ENCODE measurements around the gene CACTIN. TPM values are rescaled to one million over a fixed set of nuclear protein-coding genes. Genes with fewer than 3 reads are reported as not detected.

Gene CACTIN
- total and polyA plus RNA-seq, 4 donors, result 16.7 to 23.4 (median 18.7) TPM

GRCh38 chr19:3590991-3591659 is 35.5 kb downstream of the CACTIN start:
- 93 to 97% methylated on average over 8 of the region's 8 CpGs for WGBS, 2 donors
- TF ChIP-seq CTCF (IDR thresholded peaks at IDR 0.05; ENCODE audit: control extremely low read depth, extremely low read depth), result no peak
- no peaks in the 10 kb centered on the region for H3K4me1 ChIP-seq (ENCODE audit: control insufficient read depth in 5 of 5, insufficient read depth in 5 of 5, low read length in 5 of 5)
- peaks cover 0 to 5% (median 0%) of the 10 kb centered on the region in 4 donors for H3K36me3 ChIP-seq (ENCODE audit: control insufficient read depth in 4 of 4, insufficient read depth in 4 of 4, low read length in 4 of 4)
- no peak overlapping the region for H3K27ac ChIP-seq (ENCODE audit: low read depth in 1 of 2, low read length in 1 of 2)
- ATAC-seq (ENCODE audit: insufficient read depth, low FRiP score) (no peak), DNase-seq (no peak)
- H3K9me3 ChIP-seq (ENCODE audit: control insufficient read depth in 4 of 4, insufficient read depth in 3 of 4, low read length in 3 of 4), result no peaks in the 10 kb centered on the region
- H3K4me3 ChIP-seq, result no peak overlapping the region
- no peak overlapping the region for H3K9ac ChIP-seq (ENCODE audit: insufficient read depth in 1 of 2, low read length in 2 of 2)
- peaks cover 0 to 8% (median 2%) of the 10 kb centered on the region in 3 donors for H3K27me3 ChIP-seq (ENCODE audit: control insufficient read depth in 3 of 3, insufficient read depth in 3 of 3, low read length in 2 of 3)

GRCh38 chr19:3589949-3590348 is 36.6 kb downstream of the CACTIN start:
- no peak for ATAC-seq (ENCODE audit: insufficient read depth, low FRiP score)

GRCh38 chr19:3589439-3589838 is 37.2 kb downstream of the CACTIN start:
- ATAC-seq (ENCODE audit: insufficient read depth, low FRiP score), result no peak

More at GRCh38 chr19:3589949-3590348, 36.6 kb downstream of the CACTIN start:
- WGBS, 2 donors, result 96 to 98% methylated on average over 22 of the region's 22 CpGs
- Histone ChIP-seq H3K9ac (ENCODE audit: insufficient read depth in 1 of 2, low read length in 2 of 2) (no peak overlapping the region), H3K27ac (ENCODE audit: low read depth in 1 of 2, low read length in 1 of 2) (no peak overlapping the region), H3K4me3 (no peak overlapping the region), H3K4me1 (ENCODE audit: control insufficient read depth in 5 of 5, insufficient read depth in 5 of 5, low read length in 5 of 5) (no peaks in the 10 kb centered on the region), H3K36me3 (ENCODE audit: control insufficient read depth in 4 of 4, insufficient read depth in 4 of 4, low read length in 4 of 4) (no peaks in the 10 kb centered on the region), H3K27me3 (ENCODE audit: control insufficient read depth in 3 of 3, insufficient read depth in 3 of 3, low read length in 2 of 3) (peaks cover 0 to 14% (median 2%) of the 10 kb centered on the region in 3 donors), H3K9me3 (ENCODE audit: control insufficient read depth in 4 of 4, insufficient read depth in 3 of 4, low read length in 3 of 4) (no peaks in the 10 kb centered on the region)
- DNase-seq, result no peak
- TF ChIP-seq CTCF (IDR thresholded peaks at IDR 0.05; ENCODE audit: control extremely low read depth, extremely low read depth), result no peak

More at GRCh38 chr19:3589439-3589838, 37.2 kb downstream of the CACTIN start:
- DNase-seq, result no peak
- Histone ChIP-seq H3K9ac (ENCODE audit: insufficient read depth in 1 of 2, low read length in 2 of 2) (no peak overlapping the region), H3K27me3 (ENCODE audit: control insufficient read depth in 3 of 3, insufficient read depth in 3 of 3, low read length in 2 of 3) (peaks cover 0 to 14% (median 2%) of the 10 kb centered on the region in 3 donors), H3K36me3 (ENCODE audit: control insufficient read depth in 4 of 4, insufficient read depth in 4 of 4, low read length in 4 of 4) (no peaks in the 10 kb centered on the region), H3K27ac (ENCODE audit: low read depth in 1 of 2, low read length in 1 of 2) (no peak overlapping the region), H3K9me3 (ENCODE audit: control insufficient read depth in 4 of 4, insufficient read depth in 3 of 4, low read length in 3 of 4) (no peaks in the 10 kb centered on the region), H3K4me3 (no peak overlapping the region), H3K4me1 (ENCODE audit: control insufficient read depth in 5 of 5, insufficient read depth in 5 of 5, low read length in 5 of 5) (no peaks in the 10 kb centered on the region)
- 89 to 94% methylated on average over 11 of the region's 11 CpGs for WGBS, 2 donors
- no peak for TF ChIP-seq CTCF (IDR thresholded peaks at IDR 0.05; ENCODE audit: control extremely low read depth, extremely low read depth)
